22Rv1 (cell line): Measurements from ENCODE around the gene PRRC2B.

Experiments used
- CTCF ChIP-seq: fragments of 450-650 bp; IDR thresholded peaks from 2 replicates; pipeline ENCODE4 v1.5.1; 2017; ENCODE audit warnings: mild to moderate bottlenecking
- ZFX ChIP-seq: fragments of 450-650 bp; IDR thresholded peaks from 2 replicates; pipeline ENCODE4 v1.6.1; 2017; ENCODE audit warnings: antibody characterized with exemption, borderline replicate concordance

GRCh38 chr9:131405428-131405827 lies 11.5 kb downstream of the PRRC2B start:
- no peak for TF ChIP-seq CTCF
- no peak for TF ChIP-seq ZFX
